Endothelial cell (in vitro differentiated cells): ENCODE results near the gene FAM193A. TPM values are rescaled to one million over a fixed set of nuclear protein-coding genes. Genes with fewer than 3 reads are reported as not detected.

ENCODE experiments used
- DNase-seq: peaks from one replicate; pipeline ENCODE4 v3.0.0; 2021; ENCODE audit warnings: low spot score
- H3K27ac Mint-ChIP-seq: one replicate; pipeline ENCODE4 v1.8.0; 2021; ENCODE audit warnings: mixed read lengths, inconsistent platforms; ENCODE audit not compliant: unreplicated experiment
- H3K27me3 Mint-ChIP-seq: one replicate; pipeline ENCODE4 v1.8.0; 2021; ENCODE audit warnings: mild to moderate bottlenecking, moderate library complexity, mixed read lengths, inconsistent platforms; ENCODE audit not compliant: unreplicated experiment
- H3K36me3 Mint-ChIP-seq: one replicate; pipeline ENCODE4 v1.8.0; 2021; ENCODE audit warnings: mild to moderate bottlenecking, low read depth, mixed read lengths, inconsistent platforms; ENCODE audit not compliant: unreplicated experiment
- H3K4me1 Mint-ChIP-seq: one replicate; pipeline ENCODE4 v1.8.0; 2021; ENCODE audit warnings: mild to moderate bottlenecking, mixed read lengths, inconsistent platforms; ENCODE audit not compliant: unreplicated experiment
- H3K4me3 Mint-ChIP-seq: one replicate; pipeline ENCODE4 v1.8.0; 2021; ENCODE audit warnings: mild to moderate bottlenecking, mixed read lengths, inconsistent platforms; ENCODE audit not compliant: unreplicated experiment
- H3K9me3 Mint-ChIP-seq: one replicate; pipeline ENCODE4 v1.8.0; 2021; ENCODE audit warnings: mixed read lengths, inconsistent platforms; ENCODE audit not compliant: unreplicated experiment
- CTCF ChIP-seq: fragments of 200-600 bp; sonication (generic); IDR thresholded peaks from one replicate; pipeline ENCODE4 v1.5.0; 2021; ENCODE audit warnings: antibody characterized with exemption; ENCODE audit not compliant: unreplicated experiment
- total RNA-seq: library from RNA; stranded (reverse); fragmentation: NEBNext Ultra II Directional; extraction: Animal tissue kit (Norgen Biotek cat#: 25700); gene quantifications from one replicate; pipeline ENCODE4 v1.2.1, GENCODE V29; 2021; ENCODE audit not compliant: unreplicated experiment

Gene FAM193A
- total RNA-seq, 1 donor from 2014 or later, result 33.7 TPM

GRCh38 chr4:2689114-2689513 is 152.7 kb downstream of the FAM193A start:
- Mint-ChIP-seq H3K4me1 (no peaks in the 10 kb centered on the region), H3K27ac (no peak overlapping the region), H3K36me3 (peaks cover 64% of the 10 kb centered on the region), H3K4me3 (no peak overlapping the region), H3K27me3 (peaks cover 14% of the 10 kb centered on the region), H3K9me3 (no peaks in the 10 kb centered on the region)
- no peak for TF ChIP-seq CTCF
- DNase-seq, result no peak

- TF ChIP-seq CTCF, result no peak
- Mint-ChIP-seq H3K36me3 (peaks cover 62% of the 10 kb centered on the region), H3K27ac (no peak overlapping the region), H3K4me1 (no peaks in the 10 kb centered on the region), H3K4me3 (no peak overlapping the region), H3K9me3 (no peaks in the 10 kb centered on the region), H3K27me3 (peaks cover 14% of the 10 kb centered on the region)
- DNase-seq, result no peak
These were observed 153.6 kb downstream of the FAM193A start for GRCh38 chr4:2689825-2690700.

GRCh38 chr4:2691313-2691712 is 154.9 kb downstream of the FAM193A start:
- TF ChIP-seq CTCF, result no peak
- Mint-ChIP-seq H3K4me3 (peak overlapping the region; percentile 44), H3K4me1 (no peaks in the 10 kb centered on the region), H3K27ac (no peak overlapping the region), H3K36me3 (peaks cover 66% of the 10 kb centered on the region), H3K9me3 (no peaks in the 10 kb centered on the region), H3K27me3 (peaks cover 13% of the 10 kb centered on the region)
- DNase-seq, result no peak

- no peak for DNase-seq
- no peak overlapping the region for H3K4me3 Mint-ChIP-seq
- H3K36me3 Mint-ChIP-seq, result peaks cover 70% of the 10 kb centered on the region
- H3K27me3 Mint-ChIP-seq, result peaks cover 13% of the 10 kb centered on the region
- H3K27ac Mint-ChIP-seq, result no peak overlapping the region
- H3K9me3 Mint-ChIP-seq, result no peaks in the 10 kb centered on the region
- no peak for TF ChIP-seq CTCF
- H3K4me1 Mint-ChIP-seq, result no peaks in the 10 kb centered on the region
These were observed 155.5 kb downstream of the FAM193A start for GRCh38 chr4:2691952-2692435.

GRCh38 chr4:2694691-2695090 is 158.2 kb downstream of the FAM193A start:
- no peak for DNase-seq
- Mint-ChIP-seq H3K4me3 (no peak overlapping the region), H3K27ac (no peak overlapping the region), H3K27me3 (peaks cover 9% of the 10 kb centered on the region), H3K4me1 (no peaks in the 10 kb centered on the region), H3K36me3 (peaks cover 58% of the 10 kb centered on the region), H3K9me3 (no peaks in the 10 kb centered on the region)
- TF ChIP-seq CTCF, result no peak
